Fibroblast of skin of left biceps (primary cell): ENCODE results near the gene TNRC6C.
"Not testable (repeated sequence)": the region's sequence is repeated elsewhere in the genome, so short reads cannot be mapped to it uniquely, and the experiment has no call there.

Experiments used
- DNase-seq, 2 experiments: peaks; one replicate each; pipeline ENCODE4 v3.0.0-alpha.2; 2013; ENCODE audit warnings: low read depth in 2 of 2

Gene TNRC6C

DNA sequence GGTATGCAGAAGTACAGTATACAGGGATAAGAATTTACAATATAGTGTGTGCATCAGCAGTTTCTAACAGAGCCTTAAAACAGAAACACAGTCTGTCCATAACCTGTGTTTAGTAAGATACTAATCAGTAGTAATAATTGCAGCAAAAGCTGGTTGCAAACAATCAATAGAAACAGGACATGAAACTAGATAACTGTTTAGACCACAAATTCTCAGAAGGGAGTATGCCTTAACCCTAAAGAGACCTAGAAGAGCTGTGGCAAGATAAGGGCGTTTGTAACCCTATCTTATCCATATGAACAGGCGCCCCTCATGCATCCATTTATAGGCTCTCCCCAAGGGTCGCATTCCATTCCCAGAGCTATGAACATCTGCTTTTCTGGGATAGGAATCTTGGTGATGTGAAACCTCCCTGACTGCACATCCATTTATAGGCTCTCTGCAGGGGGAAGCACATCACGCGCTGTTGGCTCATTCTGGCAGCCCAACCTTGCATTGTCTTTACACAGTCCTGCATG, 123.9 kb downstream of the TNRC6C start:
- DNase-seq: not testable (repeated sequence)

DNA sequence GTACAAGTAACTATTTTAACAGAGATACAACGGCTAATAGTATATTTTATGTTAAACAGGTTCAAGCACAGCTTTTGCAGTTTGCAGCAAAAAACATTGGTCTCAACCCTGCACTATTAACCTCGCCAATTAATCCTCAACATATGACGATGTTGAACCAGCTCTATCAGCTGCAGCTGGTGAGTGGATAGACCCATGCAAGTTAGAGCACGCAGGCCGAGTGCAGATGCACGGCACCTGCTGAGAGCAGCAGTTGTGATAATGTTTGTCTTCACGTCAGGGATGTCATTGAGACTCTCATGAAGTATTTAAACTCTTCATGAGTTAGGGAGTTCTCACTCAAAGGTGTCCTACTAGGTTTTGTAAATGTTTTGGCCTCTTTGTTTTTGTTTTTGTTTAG, 124.5 kb downstream of the TNRC6C start:
- DNase-seq: no peak

DNA sequence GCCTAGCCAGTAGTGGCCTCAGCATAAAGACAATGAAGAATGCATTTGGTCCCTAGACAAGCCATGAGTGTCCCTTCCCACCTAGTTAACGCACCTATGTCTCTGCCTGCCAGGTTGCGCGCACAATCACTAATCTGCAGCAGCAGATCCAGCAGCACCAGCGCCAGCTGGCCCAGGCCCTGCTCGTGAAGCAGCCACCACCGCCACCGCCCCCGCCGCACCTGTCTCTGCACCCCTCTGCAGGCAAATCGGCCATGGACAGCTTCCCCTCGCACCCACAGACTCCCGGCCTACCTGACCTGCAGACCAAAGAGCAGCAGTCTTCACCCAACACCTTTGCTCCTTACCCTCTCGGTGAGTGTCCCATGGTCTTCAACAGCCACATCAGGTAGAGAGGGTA, 128.2 kb downstream of the TNRC6C start:
- DNase-seq: no peak

DNA sequence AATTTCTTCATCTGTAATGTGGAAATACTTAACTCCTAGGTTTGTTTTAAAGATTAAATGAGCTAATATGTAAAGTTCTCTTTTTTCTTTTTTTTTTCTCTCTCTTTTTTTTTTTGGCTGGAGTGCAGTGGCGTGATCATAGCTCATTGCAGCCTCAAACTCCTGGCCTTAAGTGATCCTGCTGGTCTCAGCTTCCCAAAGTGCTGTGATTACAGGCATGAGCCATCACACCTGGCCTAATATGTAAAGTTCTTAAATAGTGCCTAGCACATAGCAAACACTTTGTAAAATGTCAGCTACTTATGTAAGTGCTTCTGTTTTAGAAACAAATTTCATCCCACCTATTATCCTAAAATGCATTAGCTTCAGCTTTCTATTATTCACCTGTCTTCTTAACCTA, 130.0 kb downstream of the TNRC6C start:
- DNase-seq: no peak

GRCh38 chr17:78089576-78090281, 131.2 kb downstream of the TNRC6C start:
- DNase-seq: no peak

DNA sequence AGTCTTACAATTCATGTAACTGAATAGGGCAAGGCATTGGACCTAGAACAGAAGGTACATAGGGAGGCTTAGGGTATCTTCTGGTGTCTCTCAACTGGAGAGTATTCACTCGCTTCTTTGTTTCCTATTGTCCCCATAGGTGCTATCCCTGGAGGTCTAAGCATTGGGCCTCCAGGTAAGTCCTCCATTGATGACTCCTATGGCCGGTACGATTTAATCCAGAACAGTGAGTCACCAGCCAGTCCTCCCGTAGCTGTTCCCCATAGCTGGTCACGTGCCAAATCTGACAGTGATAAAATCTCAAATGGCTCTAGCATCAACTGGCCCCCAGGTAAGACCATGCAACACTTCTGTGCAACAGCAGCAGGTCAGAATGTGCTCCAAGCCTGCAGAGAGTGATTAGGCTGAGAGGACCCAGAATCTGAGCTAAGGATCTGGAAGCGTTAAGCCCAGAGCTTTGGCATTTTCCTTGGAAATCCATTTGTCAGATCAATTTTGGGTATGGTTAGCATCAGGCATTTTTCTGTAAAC, 134.4 kb downstream of the TNRC6C start:
- DNase-seq: no peak

- DNase-seq: no peak
Observed at GRCh38 chr17:78095035-78095434, 136.5 kb downstream of the TNRC6C start.

DNA sequence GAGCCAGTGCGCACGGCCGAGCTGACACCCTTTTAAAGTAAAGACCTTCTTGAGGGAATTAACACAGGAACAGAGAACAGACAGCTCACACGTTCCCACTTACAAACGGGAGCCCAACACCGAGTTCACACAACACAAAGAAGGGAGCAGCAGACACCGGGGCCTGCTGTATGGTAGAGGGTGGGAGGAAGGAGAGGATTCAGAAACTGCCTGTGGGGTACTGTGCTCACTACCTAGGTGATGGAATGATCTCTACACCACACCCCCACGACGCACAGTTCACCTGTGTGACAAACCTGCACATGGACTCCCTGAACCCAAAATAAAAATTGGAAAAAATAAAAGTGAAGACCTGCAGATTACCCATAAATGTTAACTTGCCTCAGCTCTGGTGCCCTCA, 137.6 kb downstream of the TNRC6C start:
- no peak for DNase-seq

GRCh38 chr17:78101112-78101511, 142.6 kb downstream of the TNRC6C start:
- no peak for DNase-seq

GRCh38 chr17:78101542-78101941, 143.0 kb downstream of the TNRC6C start:
- no peak for DNase-seq

GRCh38 chr17:78103311-78103710, 144.8 kb downstream of the TNRC6C start:
- DNase-seq: no peak

DNA sequence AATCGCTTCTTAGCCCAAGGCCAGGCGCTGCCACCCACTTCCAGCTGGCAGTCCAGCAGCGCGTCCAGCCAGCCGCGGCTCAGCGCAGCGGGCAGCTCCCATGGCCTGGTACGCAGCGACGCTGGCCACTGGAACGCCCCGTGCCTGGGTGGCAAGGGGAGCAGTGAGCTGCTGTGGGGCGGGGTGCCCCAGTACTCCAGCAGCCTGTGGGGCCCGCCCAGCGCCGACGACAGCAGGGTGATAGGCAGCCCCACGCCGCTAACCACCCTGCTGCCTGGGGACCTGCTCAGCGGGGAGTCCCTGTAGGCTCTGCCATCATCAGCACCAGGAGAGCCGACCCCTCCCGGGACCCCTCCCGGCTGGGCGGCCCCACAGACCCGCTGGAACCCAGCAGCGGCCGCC, 146.0 kb downstream of the TNRC6C start:
- DNase-seq: no peak

DNA sequence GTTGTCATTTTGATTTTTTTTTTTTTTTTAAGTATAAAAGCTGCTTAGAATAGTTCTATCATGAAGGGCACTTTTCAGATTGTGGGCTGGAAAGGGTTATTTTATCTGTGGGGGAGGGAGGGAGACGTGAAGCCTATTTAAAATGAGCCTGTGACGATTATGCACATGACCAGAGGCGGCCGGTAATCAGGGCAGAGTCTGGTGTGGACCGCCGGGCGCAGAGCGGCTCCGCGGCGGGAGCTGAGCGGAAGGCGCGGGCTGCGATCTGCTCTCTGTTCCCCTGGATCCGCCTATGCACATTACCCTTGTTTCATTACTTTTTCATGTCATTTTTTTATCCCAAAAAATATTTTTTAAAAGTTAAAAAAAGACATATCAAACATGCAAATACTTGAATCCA, 146.6 kb downstream of the TNRC6C start:
- DNase-seq: no peak

- DNase-seq: no peak
Observed at GRCh38 chr17:78105551-78105950, 147.0 kb downstream of the TNRC6C start.

GRCh38 chr17:78106211-78106610, 147.7 kb downstream of the TNRC6C start:
- no peak for DNase-seq

GRCh38 chr17:78107457-78107856, 149.0 kb downstream of the TNRC6C start:
- DNase-seq: no peak

GRCh38 chr17:78107976-78108725, 149.6 kb downstream of the TNRC6C start:
- DNase-seq: no peak

- DNase-seq: no peak
Observed at GRCh38 chr17:78108726-78109488, 150.4 kb downstream of the TNRC6C start.

- no peak for DNase-seq
Observed at GRCh38 chr17:78109489-78109761, 150.9 kb downstream of the TNRC6C start.

GRCh38 chr17:78110363-78111015, 152.0 kb downstream of the TNRC6C start:
- DNase-seq: no peak

- DNase-seq: no peak
Observed at GRCh38 chr17:78111016-78111726, 152.7 kb downstream of the TNRC6C start.
